GM23338 (cell line): Measurements from ENCODE around the gene HSF4.

Experiments
- EZH2phosphoT487 ChIP-seq: fragments of 200-600 bp; sonication (generic); IDR thresholded peaks from one replicate; pipeline ENCODE4 v1.8.1; 2018; ENCODE audit warnings: antibody characterized with exemption; ENCODE audit not compliant: unreplicated experiment
- TF ChIP-seq, protein P1 (sequence below): IDR thresholded peaks from one replicate; pipeline ENCODE4 v1.6.1; 2018; ENCODE audit warnings: antibody characterized with exemption; ENCODE audit not compliant: unreplicated experiment

DNA sequence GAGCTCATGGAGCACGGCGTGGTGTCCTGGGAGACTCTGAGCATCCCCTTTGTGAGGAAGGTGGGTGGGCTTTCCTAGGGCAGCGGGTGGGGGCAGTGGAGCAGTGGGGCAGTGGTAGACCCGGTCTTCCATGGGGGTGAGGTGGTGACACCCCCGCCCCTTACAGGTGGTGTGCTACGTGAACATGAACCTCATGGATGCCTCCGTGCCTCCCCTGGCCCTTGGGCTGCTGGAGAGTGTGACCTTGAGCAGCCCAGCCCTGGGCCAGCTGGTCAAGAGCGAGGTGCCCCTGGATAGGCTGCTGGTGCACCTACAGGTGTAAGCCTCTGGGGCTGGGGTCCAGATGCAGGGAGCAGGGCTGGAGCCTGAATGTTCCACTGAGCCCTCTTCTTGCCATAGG is 35.9 kb downstream of the HSF4 start:
- no peak for TF ChIP-seq EZH2phosphoT487
- TF ChIP-seq, protein P1, sequence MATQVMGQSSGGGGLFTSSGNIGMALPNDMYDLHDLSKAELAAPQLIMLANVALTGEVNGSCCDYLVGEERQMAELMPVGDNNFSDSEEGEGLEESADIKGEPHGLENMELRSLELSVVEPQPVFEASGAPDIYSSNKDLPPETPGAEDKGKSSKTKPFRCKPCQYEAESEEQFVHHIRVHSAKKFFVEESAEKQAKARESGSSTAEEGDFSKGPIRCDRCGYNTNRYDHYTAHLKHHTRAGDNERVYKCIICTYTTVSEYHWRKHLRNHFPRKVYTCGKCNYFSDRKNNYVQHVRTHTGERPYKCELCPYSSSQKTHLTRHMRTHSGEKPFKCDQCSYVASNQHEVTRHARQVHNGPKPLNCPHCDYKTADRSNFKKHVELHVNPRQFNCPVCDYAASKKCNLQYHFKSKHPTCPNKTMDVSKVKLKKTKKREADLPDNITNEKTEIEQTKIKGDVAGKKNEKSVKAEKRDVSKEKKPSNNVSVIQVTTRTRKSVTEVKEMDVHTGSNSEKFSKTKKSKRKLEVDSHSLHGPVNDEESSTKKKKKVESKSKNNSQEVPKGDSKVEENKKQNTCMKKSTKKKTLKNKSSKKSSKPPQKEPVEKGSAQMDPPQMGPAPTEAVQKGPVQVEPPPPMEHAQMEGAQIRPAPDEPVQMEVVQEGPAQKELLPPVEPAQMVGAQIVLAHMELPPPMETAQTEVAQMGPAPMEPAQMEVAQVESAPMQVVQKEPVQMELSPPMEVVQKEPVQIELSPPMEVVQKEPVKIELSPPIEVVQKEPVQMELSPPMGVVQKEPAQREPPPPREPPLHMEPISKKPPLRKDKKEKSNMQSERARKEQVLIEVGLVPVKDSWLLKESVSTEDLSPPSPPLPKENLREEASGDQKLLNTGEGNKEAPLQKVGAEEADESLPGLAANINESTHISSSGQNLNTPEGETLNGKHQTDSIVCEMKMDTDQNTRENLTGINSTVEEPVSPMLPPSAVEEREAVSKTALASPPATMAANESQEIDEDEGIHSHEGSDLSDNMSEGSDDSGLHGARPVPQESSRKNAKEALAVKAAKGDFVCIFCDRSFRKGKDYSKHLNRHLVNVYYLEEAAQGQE, result no peak
